ENCODE data around the gene ADAM12. TPM values are rescaled to one million over a fixed set of nuclear protein-coding genes. Genes with fewer than 3 reads are reported as not detected.

The ADAM12 gene
- total RNA-seq, 1 donor from 2014 or later: 100 TPM

- H3K27me3 Mint-ChIP-seq (ENCODE audit: low read depth, unreplicated experiment): no peaks in the 10 kb centered on the region
- peaks cover 7% of the 10 kb centered on the region for H3K36me3 Mint-ChIP-seq (ENCODE audit: low read depth, unreplicated experiment)
- TF ChIP-seq EZH2 (IDR thresholded peaks at IDR 0.05; ENCODE audit: insufficient read depth, low read length) (no peak), CTCF (IDR thresholded peaks at IDR 0.05; ENCODE audit: insufficient read depth, low read depth, low read length) (no peak)
- Histone ChIP-seq H3K4me2 (ENCODE audit: low read length) (peak overlapping the region; percentile 53), H3K79me2 (ENCODE audit: insufficient read depth, low read length) (peaks cover 40% of the 10 kb centered on the region), H2AFZ (ENCODE audit: low read depth, low read length) (no peak overlapping the region), H3K36me3 (ENCODE audit: insufficient read depth, low read length) (peaks cover 6% of the 10 kb centered on the region), H3K9ac (ENCODE audit: low read length) (peak overlapping the region; percentile 57), H3K27ac (ENCODE audit: low read depth, low read length) (peak overlapping the region; percentile 83), H4K20me1 (ENCODE audit: insufficient read depth, low read length) (no peaks in the 10 kb centered on the region), H3K4me1 (ENCODE audit: insufficient read depth, low read length) (peaks cover 28% of the 10 kb centered on the region), H3K27me3 (ENCODE audit: insufficient read depth, low read length) (no peaks in the 10 kb centered on the region), H3K4me3 (ENCODE audit: insufficient read depth, low read depth, low read length) (no peak overlapping the region), H3K9me3 (ENCODE audit: insufficient read depth, low read depth, low read length) (no peaks in the 10 kb centered on the region)
- DNase-seq (ENCODE audit: low read depth): peak; percentile 97
- peaks cover 24% of the 10 kb centered on the region for H3K4me1 Mint-ChIP-seq (ENCODE audit: low read depth, unreplicated experiment)
- no peak overlapping the region for H3K27ac Mint-ChIP-seq (ENCODE audit: unreplicated experiment)
- FAIRE-seq: peak; percentile 89
- H3K4me3 Mint-ChIP-seq (ENCODE audit: unreplicated experiment): no peak overlapping the region
- no peaks in the 10 kb centered on the region for H3K9me3 Mint-ChIP-seq (ENCODE audit: unreplicated experiment)
Measured at GRCh38 chr10:126171555-126171954, 216.7 kb downstream of the ADAM12 start.

GRCh38 chr10:126170776-126171175 lies 217.5 kb downstream of the ADAM12 start:
- no peaks in the 10 kb centered on the region for H3K9me3 ChIP-seq (ENCODE audit: insufficient read depth, low read depth, low read length)
- no peak overlapping the region for H3K4me3 Mint-ChIP-seq (ENCODE audit: unreplicated experiment)
- H3K79me2 ChIP-seq (ENCODE audit: insufficient read depth, low read length): peaks cover 38% of the 10 kb centered on the region
- peak overlapping the region; percentile 57 for H3K9ac ChIP-seq (ENCODE audit: low read length)
- peaks cover 24% of the 10 kb centered on the region for H3K4me1 ChIP-seq (ENCODE audit: insufficient read depth, low read length)
- no peak overlapping the region for H2AFZ ChIP-seq (ENCODE audit: low read depth, low read length)
- no peak for TF ChIP-seq CTCF (IDR thresholded peaks at IDR 0.05; ENCODE audit: insufficient read depth, low read depth, low read length)
- TF ChIP-seq EZH2 (IDR thresholded peaks at IDR 0.05; ENCODE audit: insufficient read depth, low read length): no peak
- H3K4me1 Mint-ChIP-seq (ENCODE audit: low read depth, unreplicated experiment): peaks cover 17% of the 10 kb centered on the region
- H3K27me3 Mint-ChIP-seq (ENCODE audit: low read depth, unreplicated experiment): no peaks in the 10 kb centered on the region
- H3K27me3 ChIP-seq (ENCODE audit: insufficient read depth, low read length): no peaks in the 10 kb centered on the region
- FAIRE-seq (no peak), DNase-seq (ENCODE audit: low read depth) (no peak)
- no peaks in the 10 kb centered on the region for H4K20me1 ChIP-seq (ENCODE audit: insufficient read depth, low read length)
- H3K27ac ChIP-seq (ENCODE audit: low read depth, low read length): peak overlapping the region; percentile 83
- H3K27ac Mint-ChIP-seq (ENCODE audit: unreplicated experiment): no peak overlapping the region
- H3K4me3 ChIP-seq (ENCODE audit: insufficient read depth, low read depth, low read length): no peak overlapping the region
- H3K9me3 Mint-ChIP-seq (ENCODE audit: unreplicated experiment): no peaks in the 10 kb centered on the region
- H3K36me3 ChIP-seq (ENCODE audit: insufficient read depth, low read length): peaks cover 6% of the 10 kb centered on the region
- peaks cover 7% of the 10 kb centered on the region for H3K36me3 Mint-ChIP-seq (ENCODE audit: low read depth, unreplicated experiment)
- peak overlapping the region; percentile 53 for H3K4me2 ChIP-seq (ENCODE audit: low read length)

GRCh38 chr10:126170371-126170770 lies 217.9 kb downstream of the ADAM12 start:
- H3K27me3 ChIP-seq (ENCODE audit: insufficient read depth, low read length): no peaks in the 10 kb centered on the region
- peak overlapping the region; percentile 57 for H3K9ac ChIP-seq (ENCODE audit: low read length)
- Mint-ChIP-seq H3K4me1 (ENCODE audit: low read depth, unreplicated experiment) (peaks cover 15% of the 10 kb centered on the region), H3K4me3 (ENCODE audit: unreplicated experiment) (no peak overlapping the region), H3K36me3 (ENCODE audit: low read depth, unreplicated experiment) (peaks cover 8% of the 10 kb centered on the region), H3K27ac (ENCODE audit: unreplicated experiment) (no peak overlapping the region), H3K9me3 (ENCODE audit: unreplicated experiment) (no peaks in the 10 kb centered on the region), H3K27me3 (ENCODE audit: low read depth, unreplicated experiment) (no peaks in the 10 kb centered on the region)
- H3K4me2 ChIP-seq (ENCODE audit: low read length): no peak overlapping the region
- DNase-seq (ENCODE audit: low read depth): no peak
- H3K4me1 ChIP-seq (ENCODE audit: insufficient read depth, low read length): peaks cover 20% of the 10 kb centered on the region
- no peak overlapping the region for H3K4me3 ChIP-seq (ENCODE audit: insufficient read depth, low read depth, low read length)
- H3K27ac ChIP-seq (ENCODE audit: low read depth, low read length): peak overlapping the region; percentile 83
- FAIRE-seq: no peak
- no peaks in the 10 kb centered on the region for H3K9me3 ChIP-seq (ENCODE audit: insufficient read depth, low read depth, low read length)
- H4K20me1 ChIP-seq (ENCODE audit: insufficient read depth, low read length): no peaks in the 10 kb centered on the region
- TF ChIP-seq CTCF (IDR thresholded peaks at IDR 0.05; ENCODE audit: insufficient read depth, low read depth, low read length) (no peak), EZH2 (IDR thresholded peaks at IDR 0.05; ENCODE audit: insufficient read depth, low read length) (no peak)
- no peak overlapping the region for H2AFZ ChIP-seq (ENCODE audit: low read depth, low read length)
- H3K36me3 ChIP-seq (ENCODE audit: insufficient read depth, low read length): peaks cover 6% of the 10 kb centered on the region
- peaks cover 34% of the 10 kb centered on the region for H3K79me2 ChIP-seq (ENCODE audit: insufficient read depth, low read length)

All from astrocyte (in vitro differentiated cells and primary cell).